ENCODE measurements around the gene S100A4. TPM values are rescaled to one million over a fixed set of nuclear protein-coding genes. Genes with fewer than 3 reads are reported as not detected.
A peak's percentile ranks its signal among the peaks of the same experiment; 100 is the strongest.

S100A4 gene
- total RNA-seq, 1 experiment from 2014 or later = 384 TPM

- Histone ChIP-seq H2AFZ (ENCODE audit: low read depth, low read length, poor library complexity, severe bottlenecking) (no peak within 1 kb of the TSS), H3K4me1 (ENCODE audit: control insufficient read depth in 1 of 2, insufficient read depth in 2 of 2, low read length in 2 of 2) (peaks cover 63 to 84% of the 10 kb centered on the region in 2 experiments), H3K27me3 (ENCODE audit: insufficient read depth, low read length) (no peaks in the 10 kb centered on the region), H3K9me3 (ENCODE audit: control insufficient read depth in 1 of 2, insufficient read depth in 1 of 2, low read depth in 1 of 2, low read length in 2 of 2) (no peaks in the 10 kb centered on the region), H3K4me2 (ENCODE audit: low read length) (peak within 1 kb of the TSS; percentile 77), H3K27ac (ENCODE audit: low read depth, low read length) (peak within 1 kb of the TSS; percentile 100), H4K20me1 (ENCODE audit: insufficient read depth) (no peaks in the 10 kb centered on the region), H3K9me2 (ENCODE audit: insufficient read depth) (no peaks in the 10 kb centered on the region), H3K79me2 (ENCODE audit: insufficient read depth, low read length) (no peaks in the 10 kb centered on the region), H3K4me3 (replicated peaks in 1 of 2; ENCODE audit: low read depth in 1 of 2, low read length in 2 of 2) (peak within 1 kb of the TSS; percentile 23 to 41), H3K9ac (ENCODE audit: low read length) (peak within 1 kb of the TSS; percentile 80), H3K36me3 (ENCODE audit: control insufficient read depth in 1 of 2, insufficient read depth in 2 of 2, low read length in 2 of 2) (no peaks in the 10 kb centered on the region)
- CTCF ChIA-PET = interaction anchor here (0.7 to 1.9 kb wide), 10 partner anchors 27 to 213 kb away, joined by 3 to 12 read pairs (median 6); partner anchors contain the start of genes S100A13, S100A5 and S100A6
- no TSS peak for BruUV-seq (replicated peaks)
- DNase-seq (ENCODE audit: low read depth, low spot score) (peak; percentile 92), ATAC-seq (peak; percentile 57)
- POLR2A ChIA-PET = interaction anchor here (0.5 to 4.6 kb wide), 27 partner anchors 8 to 162 kb away, joined by 3 to 114 read pairs (median 4); partner anchors contain the start of genes CHTOP, S100A13, S100A14 and S100A16
- RAD21 ChIA-PET (ENCODE audit: low non-redundant PET in 1 of 2, low total read pairs in 2 of 2, uncharacterized antibody in 2 of 2, unreplicated experiment in 2 of 2) = interaction anchor here (0.9 to 1.7 kb wide), 7 partner anchors 20 to 55 kb away, joined by 3 to 7 read pairs (median 4); partner anchors contain the start of genes S100A6 (in 2 of the 2) and S100A4 (in 1 of the 2)
- intact Hi-C loops (cut with micrococcal nuclease) = loop anchor here (1.0 kb wide), 2 partner anchors 16 to 29 kb away; partner anchors contain the start of gene S100A3
- TF ChIP-seq POLR2A (IDR thresholded peaks at IDR 0.05; ENCODE audit: borderline replicate concordance, extremely low read depth, insufficient read depth, insufficient read length) (no peak), REST (IDR thresholded peaks at IDR 0.05; ENCODE audit: low read depth) (no peak), EZH2 (IDR thresholded peaks at IDR 0.05) (no peak), EZH2phosphoT487 (IDR thresholded peaks at IDR 0.05; ENCODE audit: borderline replicate concordance) (no peak), CBX3 (IDR thresholded peaks at IDR 0.05; ENCODE audit: low read depth) (no peak), POLR2AphosphoS5 (IDR thresholded peaks at IDR 0.05; ENCODE audit: low read depth, low read length) (peak; percentile 51), TCF7L2 (IDR thresholded peaks at IDR 0.05; ENCODE audit: borderline replicate concordance, extremely low read depth, insufficient read depth, insufficient read length) (no peak), SP1 (IDR thresholded peaks at IDR 0.05; ENCODE audit: low read depth) (no peak), ZBTB33 (IDR thresholded peaks at IDR 0.05; ENCODE audit: extremely low read depth, insufficient replicate concordance, low read length) (peak; percentile 63), SIN3A (IDR thresholded peaks at IDR 0.05; ENCODE audit: low read depth) (no peak), RAD21 (IDR thresholded peaks at IDR 0.05; ENCODE audit: low read depth) (no peak), CEBPB (IDR thresholded peaks at IDR 0.05; ENCODE audit: low read depth) (no peak), YY1 (IDR thresholded peaks at IDR 0.05; ENCODE audit: extremely low read depth, insufficient replicate concordance, low read depth, low read length) (peak; percentile 26), ZFX (IDR thresholded peaks at IDR 0.05) (peak; percentile 44), ZNF274 (IDR thresholded peaks at IDR 0.05; ENCODE audit: low read depth, low read length) (no peak), CTCF (IDR thresholded peaks at IDR 0.05 in 2 of 3, conservative IDR thresholded peaks at IDR 0.05 in 1 of 3; ENCODE audit: borderline replicate concordance in 1 of 3, insufficient read depth in 1 of 3, low read depth in 2 of 3, low read length in 2 of 3) (no peak)
- TF ChIP-seq, protein P1, sequence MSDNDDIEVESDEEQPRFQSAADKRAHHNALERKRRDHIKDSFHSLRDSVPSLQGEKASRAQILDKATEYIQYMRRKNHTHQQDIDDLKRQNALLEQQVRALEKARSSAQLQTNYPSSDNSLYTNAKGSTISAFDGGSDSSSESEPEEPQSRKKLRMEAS (IDR thresholded peaks at IDR 0.05) = no peak
These were observed 20.1 kb upstream of the S100A4 start, which contains the start of gene S100A2 for GRCh38 chr1:153565529-153566374. Gene S100A2, minus strand, starts transcription at chr1:153565844. Its CDS starts 1,967 bp downstream, at chr1:153563877.
